GM10248 (cell line): ENCODE measurements around the gene SLC10A7.

ENCODE experiments used
- CTCF ChIA-PET: fragments of 300-600 bp; sonication (Branson Sonifier 250); formaldehyde crosslinking; extraction: SDS; loops from one replicate; lab custom pipeline; 2021; ENCODE audit warnings: antibody characterized with exemption; lab: Yijun Ruan, JAX
- POLR2A ChIA-PET: fragments of 350-650 bp; sonication (Branson Sonifier 250); formaldehyde crosslinking; extraction: SDS; loops from one replicate; lab custom pipeline; 2020; ENCODE audit warnings: antibody characterized with exemption; lab: Yijun Ruan, JAX
- DNase-seq: peaks from one replicate; pipeline ENCODE4 v3.0.0; 2012; ENCODE audit errors: extremely low spot score
- TF ChIP-seq, protein P1 (sequence below): IDR thresholded peaks from 2 replicates; pipeline ENCODE4 v1.5.1; 2012; ENCODE audit warnings: mild to moderate bottlenecking, low read depth; ENCODE audit errors: extremely low read depth, missing control alignments, control extremely low read depth

Gene SLC10A7

GRCh38 chr4:146407257-146407656 is 114.5 kb downstream of the SLC10A7 start:
- TF ChIP-seq, protein P1, sequence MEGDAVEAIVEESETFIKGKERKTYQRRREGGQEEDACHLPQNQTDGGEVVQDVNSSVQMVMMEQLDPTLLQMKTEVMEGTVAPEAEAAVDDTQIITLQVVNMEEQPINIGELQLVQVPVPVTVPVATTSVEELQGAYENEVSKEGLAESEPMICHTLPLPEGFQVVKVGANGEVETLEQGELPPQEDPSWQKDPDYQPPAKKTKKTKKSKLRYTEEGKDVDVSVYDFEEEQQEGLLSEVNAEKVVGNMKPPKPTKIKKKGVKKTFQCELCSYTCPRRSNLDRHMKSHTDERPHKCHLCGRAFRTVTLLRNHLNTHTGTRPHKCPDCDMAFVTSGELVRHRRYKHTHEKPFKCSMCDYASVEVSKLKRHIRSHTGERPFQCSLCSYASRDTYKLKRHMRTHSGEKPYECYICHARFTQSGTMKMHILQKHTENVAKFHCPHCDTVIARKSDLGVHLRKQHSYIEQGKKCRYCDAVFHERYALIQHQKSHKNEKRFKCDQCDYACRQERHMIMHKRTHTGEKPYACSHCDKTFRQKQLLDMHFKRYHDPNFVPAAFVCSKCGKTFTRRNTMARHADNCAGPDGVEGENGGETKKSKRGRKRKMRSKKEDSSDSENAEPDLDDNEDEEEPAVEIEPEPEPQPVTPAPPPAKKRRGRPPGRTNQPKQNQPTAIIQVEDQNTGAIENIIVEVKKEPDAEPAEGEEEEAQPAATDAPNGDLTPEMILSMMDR: no peak
- CTCF ChIA-PET: interaction anchor here (1.4 kb wide), 1 partner anchor 14 kb away, joined by 4 read pairs; no protein-coding TSS in a partner anchor
- no peak for DNase-seq
- POLR2A ChIA-PET: no interaction called here

DNA sequence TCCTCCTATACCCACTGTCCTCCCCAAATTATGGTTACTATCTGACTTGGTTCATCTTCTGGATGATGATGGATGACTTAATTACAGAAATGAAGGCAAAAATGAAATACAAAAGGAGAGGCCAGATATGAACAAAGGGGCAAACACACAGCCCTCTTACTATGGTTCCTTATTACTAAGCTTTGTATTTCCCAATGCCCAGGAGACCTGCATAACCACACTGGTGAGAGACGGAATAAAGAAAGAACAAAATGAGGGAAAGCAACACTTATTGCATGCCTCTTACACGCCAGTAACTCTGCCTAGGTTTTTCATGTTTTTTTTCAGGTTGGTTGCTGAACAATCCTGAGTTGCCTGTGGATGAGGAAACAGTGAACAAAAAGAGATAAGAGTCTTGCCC is 120.5 kb downstream of the SLC10A7 start:
- CTCF ChIA-PET: interaction anchor here (1.4 to 1.5 kb wide), 2 partner anchors 8 to 56 kb away, joined by 3 read pairs; no protein-coding TSS in a partner anchor
- DNase-seq: no peak
- POLR2A ChIA-PET: no interaction called here
- TF ChIP-seq, protein P1: no peak

GRCh38 chr4:146398896-146399445 is 122.8 kb downstream of the SLC10A7 start:
- ChIA-PET POLR2A (no interaction called here), CTCF (interaction anchor here (2.1 kb wide), 1 partner anchor 10 kb away, joined by 6 read pairs; no protein-coding TSS in a partner anchor)
- no peak for DNase-seq
- TF ChIP-seq, protein P1: no peak

GRCh38 chr4:146398404-146398803 is 123.3 kb downstream of the SLC10A7 start:
- DNase-seq: no peak
- ChIA-PET POLR2A (no interaction called here), CTCF (interaction anchor here (1.3 to 2.1 kb wide), 2 partner anchors 9 to 17 kb away, joined by 3 to 6 read pairs; no protein-coding TSS in a partner anchor)
- TF ChIP-seq, protein P1: no peak

DNA sequence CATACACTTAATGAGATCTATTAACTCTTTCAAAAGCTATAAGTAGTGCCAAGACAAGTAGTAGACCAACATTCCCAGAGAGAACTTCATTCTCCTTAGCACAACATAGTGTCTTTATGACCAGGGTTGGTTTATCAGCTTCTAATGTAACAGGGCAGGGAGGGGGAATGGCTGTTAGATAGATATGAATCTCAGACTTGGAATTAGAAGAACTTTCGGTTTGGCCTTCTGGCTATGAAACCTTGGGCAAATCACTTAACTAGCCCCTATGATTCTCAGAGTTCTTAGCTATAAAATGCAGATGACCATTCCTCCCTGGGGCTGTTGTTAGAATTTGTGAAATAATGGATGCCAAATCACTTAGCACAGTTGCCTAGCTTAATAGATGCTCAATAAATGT is 132.2 kb downstream of the SLC10A7 start:
- TF ChIP-seq, protein P1: no peak
- DNase-seq: no peak
- CTCF ChIA-PET: interaction anchor here (0.8 to 2.3 kb wide), 6 partner anchors 9 to 31 kb away, joined by 3 to 7 read pairs (median 5); no protein-coding TSS in a partner anchor
- POLR2A ChIA-PET: no interaction called here

GRCh38 chr4:146382194-146382593 is 139.5 kb downstream of the SLC10A7 start:
- ChIA-PET CTCF (no interaction called here), POLR2A (no interaction called here)
- no peak for DNase-seq
- TF ChIP-seq, protein P1: no peak
